ENCODE measurements around the gene BTD.

Gene BTD

GRCh38 chr3:15637131-15637951 lies 35.8 kb downstream of the BTD start:
- peak; percentile 9 to 18 for DNase-seq

- no peak for DNase-seq
Measured at GRCh38 chr3:15638193-15638890, 36.8 kb downstream of the BTD start.

GRCh38 chr3:15638891-15639262 lies 37.3 kb downstream of the BTD start:
- DNase-seq, result no peak

GRCh38 chr3:15645246-15645645 lies 43.7 kb downstream of the BTD start:
- no peak for DNase-seq

GRCh38 chr3:15645740-15646501 lies 44.4 kb downstream of the BTD start:
- no peak for DNase-seq

GRCh38 chr3:15646851-15647511 lies 45.4 kb downstream of the BTD start:
- no peak for DNase-seq

GRCh38 chr3:15647611-15648167 lies 46.1 kb downstream of the BTD start:
- DNase-seq, result peak; percentile 45 to 62

GRCh38 chr3:15649341-15649740 lies 47.8 kb downstream of the BTD start:
- no peak for DNase-seq

- no peak for DNase-seq
Measured at GRCh38 chr3:15649858-15650257, 48.3 kb downstream of the BTD start.

GRCh38 chr3:15651396-15651795 lies 49.9 kb downstream of the BTD start:
- no peak for DNase-seq

GRCh38 chr3:15653321-15653720 lies 51.8 kb downstream of the BTD start:
- DNase-seq, result no peak

GRCh38 chr3:15654127-15654526 lies 52.6 kb downstream of the BTD start:
- no peak for DNase-seq

- DNase-seq, result no peak
Measured at GRCh38 chr3:15654891-15655290, 53.3 kb downstream of the BTD start.

GRCh38 chr3:15656342-15656741 lies 54.8 kb downstream of the BTD start:
- DNase-seq, result no peak

GRCh38 chr3:15657016-15657415 lies 55.5 kb downstream of the BTD start:
- no peak for DNase-seq

GRCh38 chr3:15659254-15659975 lies 57.9 kb downstream of the BTD start:
- DNase-seq, result no peak

GRCh38 chr3:15660055-15660935 lies 58.8 kb downstream of the BTD start:
- no peak for DNase-seq

GRCh38 chr3:15664144-15664543 lies 62.6 kb downstream of the BTD start:
- no peak for DNase-seq

- no peak for DNase-seq
Measured at GRCh38 chr3:15665510-15666150, 64.1 kb downstream of the BTD start.

- no peak for DNase-seq
Measured at GRCh38 chr3:15666277-15666676, 64.7 kb downstream of the BTD start.

- no peak for DNase-seq
Measured at GRCh38 chr3:15667484-15667883, 65.9 kb downstream of the BTD start.
